Activated naive CD8-positive, alpha-beta T cell treated with anti-CD3 and anti-CD28 coated beads, Interleukin-2, amount 50 U/mL, for 24 hours (primary cell): ENCODE results near the gene EXOC3.

ENCODE experiments used
- ATAC-seq: fragments of 150-1000 bp; cut with Tn5 transposase; one replicate; pipeline ENCODE4 v1.10.0; 2021
- DNase-seq: peaks from one replicate; pipeline ENCODE4 v3.0.0; 2021
- H3K27ac Mint-ChIP-seq: one replicate; pipeline ENCODE4 v1.8.0; 2021; ENCODE audit warnings: mild to moderate bottlenecking, mixed read lengths
- H3K27me3 Mint-ChIP-seq: one replicate; pipeline ENCODE4 v1.8.0; 2021; ENCODE audit warnings: mixed read lengths
- H3K36me3 Mint-ChIP-seq: one replicate; pipeline ENCODE4 v1.8.0; 2021; ENCODE audit warnings: low read depth, mixed read lengths
- H3K4me1 Mint-ChIP-seq: one replicate; pipeline ENCODE4 v1.8.0; 2021; ENCODE audit warnings: mixed read lengths
- H3K4me3 Mint-ChIP-seq: one replicate; pipeline ENCODE4 v1.8.0; 2021; ENCODE audit warnings: mild to moderate bottlenecking, moderate library complexity, mixed read lengths
- H3K9me3 Mint-ChIP-seq: one replicate; pipeline ENCODE4 v1.8.0; 2021; ENCODE audit warnings: mixed read lengths

Gene EXOC3

DNA sequence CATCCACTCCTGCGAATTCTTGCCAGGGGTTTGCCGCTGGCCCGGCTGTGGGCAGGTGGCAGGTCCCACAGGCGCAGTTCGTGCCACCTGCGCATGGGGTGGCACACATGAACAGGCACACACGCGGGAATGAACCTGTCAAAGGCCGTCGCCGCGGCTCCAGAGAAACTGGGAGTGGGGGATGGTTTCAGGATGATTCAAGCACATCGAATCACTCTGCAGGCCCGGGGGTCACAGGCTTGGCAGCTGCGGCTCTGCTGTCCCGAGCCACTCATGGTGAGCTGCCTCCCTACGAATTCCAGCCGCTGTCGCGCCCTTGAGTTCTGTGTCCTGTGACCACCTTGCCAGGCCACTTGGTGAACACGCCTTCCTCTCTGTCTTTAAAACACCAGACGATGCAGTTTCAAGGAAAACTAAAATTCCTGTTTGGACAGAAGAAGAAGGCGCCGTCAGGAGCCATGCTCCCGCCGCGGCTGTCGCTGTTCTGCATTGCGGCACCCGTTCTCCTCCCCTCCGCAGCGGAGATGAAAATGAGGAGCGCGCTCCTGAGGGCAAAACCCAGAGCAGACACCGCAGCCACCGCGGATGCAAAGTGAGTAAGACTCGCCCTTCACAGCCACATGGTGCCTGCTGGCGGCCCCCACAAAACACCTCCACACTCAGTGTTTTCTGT, 15.4 kb upstream of the EXOC3 start:
- DNase-seq (no peak), ATAC-seq (no peak)
- Mint-ChIP-seq H3K36me3 (peaks cover 22% of the 10 kb centered on the region), H3K27me3 (peaks cover 6% of the 10 kb centered on the region), H3K4me1 (peaks cover 25% of the 10 kb centered on the region), H3K4me3 (no peak overlapping the region), H3K9me3 (peaks cover 6% of the 10 kb centered on the region), H3K27ac (no peak overlapping the region)

DNA sequence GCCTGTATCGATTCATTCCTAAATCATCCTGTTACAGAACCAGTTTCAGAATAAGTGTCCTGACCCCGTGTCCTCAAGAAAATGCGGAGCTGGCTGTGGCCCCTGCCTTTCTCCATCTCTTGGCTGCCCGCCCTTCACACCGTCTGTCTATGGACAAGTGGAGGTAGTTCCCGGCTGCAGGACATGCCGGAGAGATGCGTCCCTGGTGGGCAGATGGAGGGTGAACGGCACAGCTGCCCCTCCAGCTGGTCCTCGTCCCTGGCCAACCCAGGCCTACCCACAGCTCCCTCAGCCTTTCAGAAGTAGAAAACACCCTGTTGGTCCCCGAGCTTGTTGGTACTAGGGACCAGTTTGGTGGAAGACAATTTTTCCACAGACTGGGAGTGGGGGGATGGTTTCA, 14.8 kb upstream of the EXOC3 start:
- no peak for DNase-seq
- ATAC-seq, result no peak
- Mint-ChIP-seq H3K4me3 (no peak overlapping the region), H3K36me3 (peaks cover 19% of the 10 kb centered on the region), H3K4me1 (peaks cover 20% of the 10 kb centered on the region), H3K27ac (no peak overlapping the region), H3K9me3 (peaks cover 6% of the 10 kb centered on the region), H3K27me3 (peaks cover 6% of the 10 kb centered on the region)

DNA sequence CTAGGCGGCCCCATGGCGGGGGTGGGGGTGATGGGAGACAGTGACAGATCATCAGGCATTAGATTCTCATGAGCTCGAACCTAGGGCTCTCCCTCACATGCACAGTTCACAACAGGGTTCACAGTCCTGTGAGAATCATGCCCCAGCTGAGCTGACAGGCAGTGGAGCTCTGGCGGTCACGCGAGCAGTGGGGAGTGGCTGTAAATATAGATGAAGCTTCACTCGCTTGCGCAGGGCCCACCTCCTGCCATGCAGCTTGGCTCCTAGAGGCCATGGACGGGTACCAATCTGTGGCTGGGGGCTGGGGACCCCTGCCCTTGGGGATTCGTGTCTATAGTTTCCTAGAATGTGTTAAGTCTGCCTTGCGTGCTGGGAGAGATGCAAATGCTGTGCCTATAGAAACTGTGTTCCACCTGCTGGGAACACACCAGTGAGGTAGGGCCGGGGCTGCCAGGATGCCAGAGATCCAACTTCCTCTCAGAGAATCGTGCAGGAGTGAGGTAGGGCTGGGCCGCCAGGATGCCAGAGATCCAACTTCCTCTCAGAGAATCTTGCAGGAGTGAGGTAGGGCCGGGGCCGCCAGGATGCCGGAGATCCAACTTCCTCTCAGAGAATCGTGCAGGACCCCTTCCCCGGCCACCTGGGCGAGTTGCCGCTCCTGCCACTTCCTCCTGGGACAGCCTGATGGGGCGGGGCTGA, 14.1 kb upstream of the EXOC3 start:
- Mint-ChIP-seq H3K27me3 (peaks cover 6% of the 10 kb centered on the region), H3K4me1 (peaks cover 14% of the 10 kb centered on the region), H3K9me3 (peaks cover 6% of the 10 kb centered on the region), H3K4me3 (no peak overlapping the region), H3K36me3 (peaks cover 16% of the 10 kb centered on the region), H3K27ac (no peak overlapping the region)
- ATAC-seq (no peak), DNase-seq (no peak)

DNA sequence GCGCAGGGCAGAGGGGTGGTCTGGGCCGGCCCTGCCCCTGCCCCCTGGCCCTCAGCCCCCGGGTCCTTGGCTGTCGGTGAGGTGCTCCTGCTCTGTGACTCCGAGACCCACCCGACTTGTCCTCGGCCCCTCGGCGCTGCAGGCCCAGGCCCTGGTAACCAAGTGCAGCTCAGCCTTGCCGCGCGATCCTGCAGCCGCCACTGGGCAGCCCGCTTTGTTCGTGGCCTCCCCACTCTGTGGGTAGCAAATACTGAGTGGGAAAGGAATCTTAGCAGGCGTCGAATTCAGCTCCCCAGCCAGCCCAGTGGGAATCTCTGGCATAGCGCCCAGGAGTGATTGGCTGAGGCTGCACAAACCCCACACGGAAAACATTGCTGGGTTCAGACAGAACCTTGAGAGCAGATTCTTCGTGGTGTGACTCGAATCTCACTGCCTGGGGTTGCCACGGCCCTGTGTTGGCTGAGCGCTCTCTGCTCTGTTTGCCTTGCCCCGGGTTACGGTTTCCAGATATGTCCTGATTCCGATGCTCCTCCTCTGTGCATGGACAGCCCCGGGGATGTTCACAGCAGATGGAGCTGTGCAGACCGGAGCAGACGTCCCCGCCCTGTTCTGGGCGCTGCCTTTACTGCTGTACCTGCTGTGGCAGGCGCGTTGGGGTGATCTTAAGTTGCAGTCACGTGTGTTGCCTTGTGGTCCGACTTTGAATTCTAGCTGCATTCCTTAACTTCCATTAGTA, 13.4 kb upstream of the EXOC3 start:
- no peak for DNase-seq
- Mint-ChIP-seq H3K4me3 (no peak overlapping the region), H3K36me3 (peaks cover 16% of the 10 kb centered on the region), H3K9me3 (peaks cover 6% of the 10 kb centered on the region), H3K4me1 (peaks cover 14% of the 10 kb centered on the region), H3K27ac (no peak overlapping the region), H3K27me3 (peaks cover 6% of the 10 kb centered on the region)
- no peak for ATAC-seq

DNA sequence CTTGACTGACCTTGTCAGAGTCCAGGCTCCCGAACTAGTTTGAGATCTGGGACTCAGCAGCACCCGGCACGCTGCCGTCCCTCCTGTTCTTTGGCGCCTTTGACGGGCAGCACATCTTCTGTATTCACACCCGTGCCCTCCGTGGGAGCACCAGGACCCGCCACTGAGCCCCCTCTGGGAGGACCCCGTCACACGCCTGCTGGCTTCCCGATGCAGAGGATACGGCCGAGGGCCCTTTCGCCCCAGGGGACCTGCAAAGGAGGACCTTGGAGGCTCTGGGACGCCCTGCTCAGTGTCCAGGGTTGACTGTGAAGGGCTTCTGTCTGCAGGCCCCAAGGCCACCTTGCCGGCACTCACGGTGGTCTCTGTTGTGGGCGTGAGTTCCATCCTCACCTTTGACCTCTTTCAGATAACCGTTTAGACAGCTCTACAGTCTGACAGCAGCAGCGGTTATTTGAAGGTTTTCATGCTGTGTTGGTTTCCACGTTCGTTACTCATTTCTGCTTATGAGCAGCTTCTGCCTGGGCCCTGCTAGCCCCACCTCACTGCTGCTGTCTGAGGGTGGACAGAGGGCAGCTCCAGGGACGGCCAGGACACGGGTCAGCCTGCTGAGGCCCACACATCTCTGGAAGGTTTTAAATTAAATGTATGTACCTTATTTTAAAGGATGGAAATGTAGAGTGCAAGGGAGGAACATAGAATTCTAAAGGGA, 12.6 kb upstream of the EXOC3 start:
- DNase-seq, result no peak
- no peak for ATAC-seq
- Mint-ChIP-seq H3K4me3 (no peak overlapping the region), H3K27me3 (peaks cover 6% of the 10 kb centered on the region), H3K9me3 (peaks cover 6% of the 10 kb centered on the region), H3K4me1 (peaks cover 14% of the 10 kb centered on the region), H3K27ac (no peak overlapping the region), H3K36me3 (peaks cover 16% of the 10 kb centered on the region)

DNA sequence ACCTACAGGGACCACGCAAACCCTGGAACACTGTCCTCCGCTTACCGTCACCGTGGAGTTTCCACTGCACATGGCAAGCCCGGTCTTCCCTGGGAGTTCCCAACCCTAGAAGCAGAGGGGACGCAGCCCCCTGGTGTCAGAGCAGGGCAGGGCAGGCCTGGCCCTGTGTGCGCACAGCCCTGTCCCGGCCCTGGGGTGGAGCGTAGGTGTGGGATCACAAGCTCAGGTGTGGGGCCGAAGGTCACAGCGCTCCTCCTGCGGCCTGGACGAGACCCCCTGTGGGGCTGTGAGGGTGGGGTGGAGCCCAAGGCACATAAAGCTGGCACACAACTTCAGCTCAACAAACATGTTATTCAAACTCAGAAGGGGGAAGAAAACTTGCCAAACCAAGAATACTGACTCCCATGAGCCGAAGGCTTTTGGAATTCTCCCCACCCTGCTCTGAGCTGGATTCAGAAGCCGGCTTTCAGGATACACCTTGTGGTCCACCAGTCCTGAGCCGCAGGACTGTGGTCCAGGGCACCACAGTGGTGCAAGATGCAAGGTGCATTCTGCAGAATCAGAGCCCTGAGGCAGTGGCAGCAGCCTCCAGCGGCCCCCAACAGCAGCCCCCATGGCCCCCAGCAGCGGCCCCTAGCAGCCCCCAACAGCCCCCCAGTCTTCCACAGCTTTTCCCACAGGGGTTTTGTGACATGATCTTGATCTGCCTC, 11.8 kb upstream of the EXOC3 start:
- H3K27ac Mint-ChIP-seq, result no peak overlapping the region
- DNase-seq (peak; percentile 64), ATAC-seq (peak; percentile 79)
- H3K36me3 Mint-ChIP-seq, result peaks cover 14% of the 10 kb centered on the region
- no peak overlapping the region for H3K4me3 Mint-ChIP-seq
- peaks cover 4% of the 10 kb centered on the region for H3K9me3 Mint-ChIP-seq
- H3K27me3 Mint-ChIP-seq, result peaks cover 4% of the 10 kb centered on the region
- H3K4me1 Mint-ChIP-seq, result peaks cover 12% of the 10 kb centered on the region

DNA sequence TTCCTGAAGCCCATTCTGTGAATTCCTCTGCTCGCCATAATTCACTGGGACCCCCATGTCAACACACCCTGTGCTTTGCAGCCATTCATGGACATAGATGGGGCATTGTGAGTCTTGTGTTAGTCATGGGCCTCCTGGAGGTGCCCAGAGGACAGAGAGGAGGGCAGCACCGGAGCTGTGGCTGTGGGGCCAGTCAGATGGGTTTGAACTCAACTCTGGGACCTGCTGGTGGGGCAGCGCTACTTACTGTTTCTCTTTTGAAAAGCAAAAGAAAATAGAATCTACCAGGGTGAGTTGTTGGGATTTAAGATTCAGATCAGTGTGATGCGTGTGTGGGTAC, 11.3 kb upstream of the EXOC3 start:
- Mint-ChIP-seq H3K27ac (no peak overlapping the region), H3K4me3 (no peak overlapping the region), H3K27me3 (no peaks in the 10 kb centered on the region), H3K9me3 (no peaks in the 10 kb centered on the region), H3K4me1 (peaks cover 12% of the 10 kb centered on the region), H3K36me3 (peaks cover 10% of the 10 kb centered on the region)
- DNase-seq (no peak), ATAC-seq (no peak)

DNA sequence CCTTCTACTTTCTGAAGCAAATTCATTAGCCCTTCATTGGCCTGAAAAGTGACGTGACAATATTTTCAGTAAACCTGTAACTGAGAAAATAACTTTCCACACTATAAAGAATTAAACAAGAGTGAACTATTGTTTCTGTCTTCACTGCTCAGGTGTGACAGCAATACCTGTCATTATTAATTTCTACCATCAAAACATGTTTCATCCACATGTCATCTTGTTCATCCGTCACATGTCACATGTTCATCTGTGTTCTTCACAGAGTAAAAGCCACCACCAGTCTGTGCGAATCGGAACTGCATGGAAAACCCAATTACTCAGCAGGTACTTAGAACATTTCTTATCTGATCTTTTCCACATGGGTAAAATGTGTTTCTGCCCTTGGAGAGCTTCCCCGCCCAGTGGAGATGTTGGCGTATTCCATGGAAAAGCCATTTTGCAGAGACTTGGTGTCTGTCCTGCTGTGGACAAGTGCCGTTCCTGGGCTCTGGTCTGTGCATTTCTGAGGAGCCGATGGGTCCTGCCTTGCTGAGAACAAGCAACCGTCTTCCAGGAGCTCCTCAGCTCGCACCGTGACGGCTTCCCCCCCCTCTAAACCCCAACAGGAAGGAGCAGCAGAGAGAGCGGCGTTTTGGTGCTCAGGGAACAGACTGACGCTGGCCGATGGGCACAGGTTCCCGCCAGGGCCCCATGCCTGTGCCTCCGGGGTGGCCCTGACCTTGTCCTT, 10.6 kb upstream of the EXOC3 start:
- Mint-ChIP-seq H3K4me3 (no peak overlapping the region), H3K27ac (no peak overlapping the region)

DNA sequence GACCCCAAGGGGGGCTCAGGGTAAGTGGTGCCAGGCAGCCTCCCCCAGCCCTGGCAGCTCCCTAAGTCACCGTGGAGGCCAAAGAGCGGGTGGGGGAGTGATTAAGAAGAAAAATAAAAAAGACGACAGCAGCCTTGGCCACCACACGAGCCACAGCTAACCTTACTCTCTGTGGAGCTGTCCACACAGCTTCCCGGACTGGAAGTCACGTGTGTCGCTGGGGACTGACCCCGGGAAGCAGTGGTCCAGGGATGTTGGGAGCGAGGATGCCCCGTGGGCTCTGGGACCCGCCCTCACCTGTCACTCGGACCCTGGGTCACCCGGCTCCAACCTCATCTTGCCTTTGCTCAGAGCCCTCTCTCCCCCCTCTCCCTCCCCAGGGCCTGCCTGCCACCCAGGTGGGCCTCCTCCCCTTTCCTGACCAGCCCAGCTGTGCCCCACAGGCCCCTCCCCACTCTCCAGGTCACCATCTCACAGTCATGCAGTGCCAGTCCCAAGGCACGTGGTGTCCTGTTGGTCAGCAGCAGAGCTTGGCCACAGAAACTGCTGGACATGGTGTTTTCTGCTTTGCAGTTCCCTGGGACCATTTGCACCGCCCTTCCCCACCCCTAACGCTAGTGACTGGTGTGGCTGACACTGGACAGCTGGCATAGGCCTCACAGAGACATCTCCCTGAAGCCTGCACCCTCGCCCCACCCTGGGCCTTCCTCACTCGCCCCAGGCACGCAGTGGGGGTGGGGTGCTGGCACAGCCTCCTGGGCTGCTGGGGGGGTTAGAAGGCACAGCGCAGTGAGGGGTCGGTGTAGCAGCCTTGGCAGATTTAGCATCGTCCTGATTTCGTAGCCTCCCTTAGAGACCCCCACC, 9.8 kb upstream of the EXOC3 start:
- Mint-ChIP-seq H3K27ac (no peak overlapping the region), H3K27me3 (no peaks in the 10 kb centered on the region), H3K36me3 (peaks cover 6% of the 10 kb centered on the region), H3K9me3 (no peaks in the 10 kb centered on the region), H3K4me3 (no peak overlapping the region), H3K4me1 (peaks cover 8% of the 10 kb centered on the region)
- ATAC-seq (no peak), DNase-seq (no peak)

More for the DNA sequence above, 10.6 kb upstream of the EXOC3 start:
- Mint-ChIP-seq H3K36me3 (peaks cover 10% of the 10 kb centered on the region), H3K4me1 (peaks cover 12% of the 10 kb centered on the region), H3K9me3 (no peaks in the 10 kb centered on the region), H3K27me3 (no peaks in the 10 kb centered on the region)
- no peak for ATAC-seq
- DNase-seq, result no peak

DNA sequence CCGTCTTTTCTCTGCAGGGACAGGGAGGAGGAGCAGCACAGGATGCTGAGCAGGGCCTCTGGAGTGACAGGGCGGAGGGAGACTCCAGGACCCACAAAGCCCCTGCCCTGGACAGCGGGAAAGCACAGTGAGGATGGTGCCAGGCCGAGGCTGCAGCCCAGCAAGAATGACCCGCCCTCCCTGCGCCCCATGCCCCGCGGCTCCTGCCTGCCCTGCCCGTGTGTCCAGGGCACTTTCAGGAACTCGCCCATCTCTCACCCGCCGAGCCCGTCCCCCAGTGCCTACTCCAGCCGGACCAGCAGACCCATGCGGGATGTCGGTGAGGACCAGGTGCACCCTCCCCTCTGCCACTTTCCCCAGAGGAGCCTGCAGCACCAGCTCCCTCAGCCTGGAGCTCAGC, 9.1 kb upstream of the EXOC3 start:
- no peak for ATAC-seq
- Mint-ChIP-seq H3K36me3 (peaks cover 6% of the 10 kb centered on the region), H3K4me3 (no peak overlapping the region)

DNA sequence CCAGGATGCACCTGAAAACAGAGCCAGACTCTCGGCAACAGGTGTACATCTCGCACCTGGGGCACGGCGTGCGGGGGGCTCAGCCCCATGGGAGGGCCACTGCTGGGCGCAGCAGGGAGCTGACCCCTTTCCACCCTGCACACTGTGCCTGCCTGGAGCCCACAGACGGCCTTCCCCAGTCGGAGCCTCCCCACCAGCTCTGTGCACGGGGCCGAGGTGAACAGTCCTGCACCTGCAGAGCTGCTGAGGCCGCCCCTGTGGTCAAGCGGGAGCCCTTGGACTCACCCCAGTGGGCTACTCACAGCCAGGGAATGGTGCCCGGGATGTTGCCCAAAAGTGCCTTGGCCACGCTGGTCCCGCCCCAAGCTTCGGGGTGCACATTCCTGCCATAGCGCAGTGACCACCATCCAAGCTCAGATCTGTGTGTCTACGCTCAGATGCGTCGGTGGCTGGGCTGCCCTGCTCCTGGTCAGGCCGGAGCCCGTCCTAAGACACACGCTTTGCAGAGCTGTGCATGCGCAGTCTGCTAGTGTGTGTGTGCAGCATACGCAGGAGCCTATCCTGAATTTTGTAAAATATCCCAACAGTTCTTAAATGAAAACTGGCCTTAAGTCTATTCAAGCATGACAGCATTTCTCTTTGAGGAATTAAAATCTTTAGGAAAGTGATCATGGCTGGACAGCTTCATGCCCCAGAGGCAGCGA, 8.4 kb upstream of the EXOC3 start:
- no peaks in the 10 kb centered on the region for H3K27me3 Mint-ChIP-seq
- DNase-seq, result no peak
- H3K4me3 Mint-ChIP-seq, result no peak overlapping the region

More for the DNA sequence above, 9.1 kb upstream of the EXOC3 start:
- no peak overlapping the region for H3K27ac Mint-ChIP-seq
- DNase-seq, result no peak
- no peaks in the 10 kb centered on the region for H3K27me3 Mint-ChIP-seq
- H3K4me1 Mint-ChIP-seq, result peaks cover 7% of the 10 kb centered on the region
- H3K9me3 Mint-ChIP-seq, result no peaks in the 10 kb centered on the region

DNA sequence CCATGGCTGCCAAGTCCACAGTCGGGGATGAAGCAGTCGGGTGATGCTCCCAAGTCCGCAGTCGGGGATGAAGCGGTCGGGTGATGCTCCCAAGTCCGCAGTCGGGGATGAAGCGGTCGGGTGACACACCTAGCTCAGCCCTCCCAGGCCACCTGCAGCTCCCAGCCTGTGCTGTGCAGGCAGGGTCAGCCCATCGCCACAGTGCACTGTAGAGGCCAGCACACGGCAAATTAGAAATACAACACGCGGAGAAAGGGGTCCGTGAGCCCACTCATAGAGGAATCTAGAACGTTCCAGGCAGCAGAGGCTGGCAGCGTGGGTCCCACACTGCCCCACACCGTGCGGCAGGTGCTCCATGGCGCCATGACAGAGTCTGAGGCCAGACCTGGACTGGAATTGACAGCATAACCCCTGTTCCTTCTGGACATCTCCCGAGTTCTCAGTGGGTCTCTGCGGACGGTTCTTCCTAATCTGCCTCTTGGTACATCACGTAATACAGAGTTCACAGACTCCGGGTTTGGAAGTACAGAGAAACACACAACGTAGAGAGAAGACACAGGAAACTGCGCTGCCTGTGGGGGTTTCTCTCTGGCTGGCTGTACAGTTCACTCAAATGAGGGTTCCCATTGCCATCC, 7.7 kb upstream of the EXOC3 start:
- no peak for DNase-seq
- no peak overlapping the region for H3K27ac Mint-ChIP-seq
- H3K9me3 Mint-ChIP-seq, result no peaks in the 10 kb centered on the region
- H3K27me3 Mint-ChIP-seq, result no peaks in the 10 kb centered on the region
- ATAC-seq, result no peak
- peaks cover 3% of the 10 kb centered on the region for H3K36me3 Mint-ChIP-seq
- peaks cover 5% of the 10 kb centered on the region for H3K4me1 Mint-ChIP-seq
- no peak overlapping the region for H3K4me3 Mint-ChIP-seq

More for the DNA sequence above, 8.4 kb upstream of the EXOC3 start:
- no peaks in the 10 kb centered on the region for H3K9me3 Mint-ChIP-seq
- no peak overlapping the region for H3K27ac Mint-ChIP-seq
- no peak for ATAC-seq
- H3K4me1 Mint-ChIP-seq, result peaks cover 7% of the 10 kb centered on the region
- peaks cover 6% of the 10 kb centered on the region for H3K36me3 Mint-ChIP-seq
